Measurements from ENCODE around the gene PIP5K1B.

GRCh38 chr9:68730570-68731235, 25.7 kb downstream of the PIP5K1B start:
- TF ChIP-seq CTCF (IDR thresholded peaks at IDR 0.05; ENCODE audit: low read depth, low read length, missing input control), result no peak
- TF ChIP-seq GABPA (IDR thresholded peaks at IDR 0.05 in 1 of 2, conservative IDR thresholded peaks at IDR 0.05 in 1 of 2), result no peak
- no peak for TF ChIP-seq TAF1 (conservative IDR thresholded peaks at IDR 0.05)
- TF ChIP-seq FOXA2 (IDR thresholded peaks at IDR 0.05), result no peak
- TF ChIP-seq REST (IDR thresholded peaks at IDR 0.05), result no peak
- no peak for TF ChIP-seq MAX (IDR thresholded peaks at IDR 0.05)
- TF ChIP-seq ZBTB33 (IDR thresholded peaks at IDR 0.05), result no peak
- no peak for TF ChIP-seq YY1 (IDR thresholded peaks at IDR 0.05)
- no peak for TF ChIP-seq EGR1 (IDR thresholded peaks at IDR 0.05; ENCODE audit: low read depth in 2 of 2)
- TF ChIP-seq RAD21 (IDR thresholded peaks at IDR 0.05), result no peak
- TF ChIP-seq NR2F2 (IDR thresholded peaks at IDR 0.05), result no peak
- peak; percentile 31 for TF ChIP-seq HNF4G (IDR thresholded peaks at IDR 0.05)
- TF ChIP-seq RXRA (IDR thresholded peaks at IDR 0.05), result no peak
